ENCODE measurements around the gene ZNF667. TPM values are rescaled to one million over a fixed set of nuclear protein-coding genes. Genes with fewer than 3 reads are reported as not detected.

The ZNF667 gene
- total RNA-seq, 6 donors from 2014 or later = 1.1 to 3.6 (median 1.9) TPM

DNA sequence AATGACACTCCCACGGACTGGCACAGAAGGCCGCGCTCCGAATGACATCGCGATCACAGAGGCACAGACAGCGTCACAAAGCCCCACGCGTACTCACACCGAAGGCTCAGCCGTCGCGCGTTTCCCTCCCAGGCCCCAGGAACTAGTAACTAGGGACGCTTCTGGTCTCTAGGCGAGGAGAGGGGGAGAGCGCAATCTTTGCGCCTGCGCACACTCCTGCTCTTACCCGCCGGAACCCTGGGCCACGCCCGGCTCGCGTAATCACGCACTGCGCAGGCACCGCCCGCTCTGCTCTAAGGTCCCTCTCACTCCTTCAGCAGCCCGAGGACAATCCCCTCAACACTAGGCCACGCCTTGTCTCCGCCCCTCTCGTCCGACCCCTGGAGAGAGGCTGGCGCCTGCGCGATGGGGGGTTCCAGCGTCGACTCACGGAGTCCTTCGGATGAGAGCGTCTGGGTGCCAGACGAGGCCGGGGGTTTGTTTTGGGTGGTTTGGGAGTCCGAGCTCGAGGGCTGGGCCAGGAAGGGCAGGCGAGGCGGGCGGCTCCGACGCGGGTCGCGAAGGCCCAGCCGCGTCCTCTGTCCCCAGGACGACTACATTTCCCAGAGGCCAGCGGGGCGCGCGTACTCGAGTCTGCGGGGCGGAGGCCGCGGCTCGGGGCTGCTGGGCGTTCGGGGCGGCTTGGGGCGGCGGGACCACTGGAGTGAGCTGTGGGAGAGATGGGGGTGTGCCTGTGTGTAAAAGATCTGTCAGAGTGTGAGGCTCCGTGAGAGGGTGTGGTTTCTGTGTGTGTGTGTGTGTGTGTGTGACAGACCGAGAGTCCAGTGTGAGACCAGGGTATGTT lies 30.5 kb upstream of the ZNF667 start, which contains the start of gene ZNF471:
Gene ZNF471 (plus strand): TSS at position 410 of the 844 bp plus-strand sequence. CDS start 3,717 bp downstream, outside the sequence.
- H3K9me3 ChIP-seq = peaks cover 0 to 38% (median 20%) of the 10 kb centered on the region in 4 donors
- WGBS, 2 donors = 5% methylated on average over 23 to 69 of the region's 74 CpGs
- TF ChIP-seq POLR2A (IDR thresholded peaks at IDR 0.05) (peak in 2 of 4 donors; percentile 38 to 39), POLR2AphosphoS5 (IDR thresholded peaks at IDR 0.05) (peak; percentile 31 to 65)
- TF ChIP-seq, protein P1, sequence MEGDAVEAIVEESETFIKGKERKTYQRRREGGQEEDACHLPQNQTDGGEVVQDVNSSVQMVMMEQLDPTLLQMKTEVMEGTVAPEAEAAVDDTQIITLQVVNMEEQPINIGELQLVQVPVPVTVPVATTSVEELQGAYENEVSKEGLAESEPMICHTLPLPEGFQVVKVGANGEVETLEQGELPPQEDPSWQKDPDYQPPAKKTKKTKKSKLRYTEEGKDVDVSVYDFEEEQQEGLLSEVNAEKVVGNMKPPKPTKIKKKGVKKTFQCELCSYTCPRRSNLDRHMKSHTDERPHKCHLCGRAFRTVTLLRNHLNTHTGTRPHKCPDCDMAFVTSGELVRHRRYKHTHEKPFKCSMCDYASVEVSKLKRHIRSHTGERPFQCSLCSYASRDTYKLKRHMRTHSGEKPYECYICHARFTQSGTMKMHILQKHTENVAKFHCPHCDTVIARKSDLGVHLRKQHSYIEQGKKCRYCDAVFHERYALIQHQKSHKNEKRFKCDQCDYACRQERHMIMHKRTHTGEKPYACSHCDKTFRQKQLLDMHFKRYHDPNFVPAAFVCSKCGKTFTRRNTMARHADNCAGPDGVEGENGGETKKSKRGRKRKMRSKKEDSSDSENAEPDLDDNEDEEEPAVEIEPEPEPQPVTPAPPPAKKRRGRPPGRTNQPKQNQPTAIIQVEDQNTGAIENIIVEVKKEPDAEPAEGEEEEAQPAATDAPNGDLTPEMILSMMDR (IDR thresholded peaks at IDR 0.05) = no peak

DNA sequence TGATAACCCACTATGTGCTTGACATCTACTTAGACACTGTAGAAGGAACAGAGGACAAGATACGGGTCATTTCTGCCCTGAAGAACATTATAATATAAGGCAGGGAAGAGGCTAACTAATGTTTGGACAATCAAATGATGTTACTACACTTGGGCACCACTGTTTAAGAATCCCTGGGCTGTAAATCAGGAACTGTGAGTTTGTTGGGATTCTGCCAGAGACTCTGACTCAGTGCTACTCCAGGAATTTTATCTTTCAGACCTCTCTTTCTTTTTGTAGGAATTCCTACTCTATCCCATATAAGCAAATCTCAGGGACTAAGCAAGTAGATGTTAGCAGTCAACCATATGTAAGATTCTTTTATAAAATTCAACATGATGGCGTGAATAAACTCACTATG lies 27.4 kb upstream of the ZNF667 start:
- no peaks in the 10 kb centered on the region for H3K27me3 ChIP-seq
- TF ChIP-seq, protein P1 (IDR thresholded peaks at IDR 0.05) = no peak
- TF ChIP-seq EP300 (IDR thresholded peaks at IDR 0.05) = no peak
- no peak for TF ChIP-seq POLR2AphosphoS5 (IDR thresholded peaks at IDR 0.05)
- TF ChIP-seq POLR2A (IDR thresholded peaks at IDR 0.05) = no peak
- DNase-seq (no peak), ATAC-seq (ENCODE audit: low FRiP score in 2 of 2) (no peak)
- H3K36me3 ChIP-seq = no peaks in the 10 kb centered on the region
- H3K27ac ChIP-seq = no peak overlapping the region
- WGBS, 2 donors = 92 to 93% methylated on average over 2 of the region's 2 CpGs
- no peak overlapping the region for H3K4me3 ChIP-seq
- peaks cover 4 to 15% (median 5%) of the 10 kb centered on the region in 4 donors for H3K4me1 ChIP-seq
- H3K9me3 ChIP-seq = peaks cover 0 to 35% (median 13%) of the 10 kb centered on the region in 4 donors

More for the DNA sequence above, 30.5 kb upstream of the ZNF667 start, which contains the start of gene ZNF471:
- peak within 1 kb of the TSS; percentile 92 to 99 (median 96) for H3K27ac ChIP-seq
- peaks cover 0 to 3% (median 0%) of the 10 kb centered on the region in 4 donors for H3K36me3 ChIP-seq
- ATAC-seq (ENCODE audit: low FRiP score in 2 of 2) (peak; percentile 99 to 100), DNase-seq (peak; percentile 96 to 98)
- H3K27me3 ChIP-seq = no peaks in the 10 kb centered on the region
- H3K4me3 ChIP-seq = peak within 1 kb of the TSS; percentile 57 to 64 (median 60)
- peaks cover 4 to 15% (median 5%) of the 10 kb centered on the region in 4 donors for H3K4me1 ChIP-seq

DNA sequence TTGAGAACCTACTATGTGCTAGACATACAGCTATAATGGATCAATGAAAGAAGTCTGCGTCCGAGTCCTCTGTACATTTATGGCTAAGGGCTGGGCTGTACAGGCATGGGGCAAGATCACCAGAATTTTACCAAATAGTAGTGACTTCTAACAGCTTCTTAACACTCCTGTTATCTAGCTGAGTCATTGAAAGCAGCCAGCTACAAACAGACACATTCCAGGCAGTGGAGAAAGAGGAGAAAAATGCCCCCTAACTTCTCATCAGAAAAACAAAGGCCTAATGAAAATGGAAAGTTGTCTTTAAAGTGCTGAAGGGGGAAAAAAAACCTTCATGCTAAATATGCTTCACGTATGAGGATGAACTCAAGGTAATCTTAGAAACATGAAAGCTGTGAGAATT lies 14.3 kb upstream of the ZNF667 start:
- DNase-seq (no peak), ATAC-seq (ENCODE audit: low FRiP score in 2 of 2) (no peak)
- no peak overlapping the region for H3K4me3 ChIP-seq
- TF ChIP-seq, protein P1 (IDR thresholded peaks at IDR 0.05) = no peak
- TF ChIP-seq POLR2AphosphoS5 (IDR thresholded peaks at IDR 0.05) (no peak), POLR2A (IDR thresholded peaks at IDR 0.05) (no peak), EP300 (IDR thresholded peaks at IDR 0.05) (no peak)
- H3K36me3 ChIP-seq = peaks cover 0 to 26% (median 7%) of the 10 kb centered on the region in 4 donors
- 85% methylated on average over 3 of the region's 3 CpGs for WGBS, 2 donors
- no peaks in the 10 kb centered on the region for H3K4me1 ChIP-seq
- peaks cover 11 to 62% (median 32%) of the 10 kb centered on the region in 4 donors for H3K9me3 ChIP-seq
- no peak overlapping the region for H3K27ac ChIP-seq
- no peaks in the 10 kb centered on the region for H3K27me3 ChIP-seq

DNA sequence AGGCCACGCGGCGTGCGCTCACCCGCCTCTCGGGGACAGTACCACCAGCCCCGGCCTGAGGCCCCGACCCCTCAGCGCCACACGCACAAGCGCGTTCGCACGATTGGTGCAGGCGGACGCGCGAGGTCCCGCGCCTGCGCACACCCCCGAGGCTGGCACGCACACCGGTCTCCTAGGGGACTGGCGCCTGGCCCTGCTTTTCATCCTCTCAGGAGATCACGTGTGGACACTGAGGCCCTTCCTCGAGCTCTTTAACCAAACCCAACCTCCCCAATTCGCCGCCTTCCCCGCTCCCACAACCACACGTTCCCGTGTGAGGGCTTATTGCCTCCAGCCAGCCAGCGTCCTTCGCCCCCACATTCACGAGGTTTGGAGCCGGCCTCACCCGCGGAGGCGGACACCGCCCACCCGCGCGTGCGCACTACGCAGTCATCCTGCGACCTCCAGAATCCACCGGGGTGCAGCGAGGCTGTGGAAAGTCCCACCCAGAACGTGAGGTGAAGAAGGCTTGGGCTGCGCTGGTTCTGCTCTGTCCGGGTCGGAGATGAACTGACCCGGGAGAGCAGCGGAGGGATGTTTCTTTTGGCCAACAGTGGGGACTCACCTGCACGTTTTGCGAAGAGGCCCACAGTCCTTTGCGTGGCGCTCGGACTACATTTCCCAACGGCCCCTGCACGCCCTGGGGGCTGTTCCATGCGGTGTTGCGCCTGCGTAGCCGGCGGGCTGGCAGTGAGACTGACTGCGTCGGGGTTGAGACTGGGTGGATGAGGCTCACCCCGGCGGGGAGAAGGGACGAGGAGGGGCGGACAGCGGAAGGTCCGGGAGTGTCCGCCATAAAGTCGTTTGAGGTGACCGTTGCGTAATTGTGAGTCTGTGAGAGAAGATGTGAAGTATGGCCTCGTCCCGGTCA lies 539 bp upstream of the ZNF667 start:
- Histone ChIP-seq H3K4me1 (peaks cover 0 to 7% (median 3%) of the 10 kb centered on the region in 4 donors), H3K4me3 (peak overlapping the region; percentile 29 to 83 (median 62)), H3K9me3 (peaks cover 0 to 41% (median 13%) of the 10 kb centered on the region in 4 donors), H3K27ac (peak overlapping the region; percentile 62 to 85 (median 73)), H3K36me3 (no peaks in the 10 kb centered on the region), H3K27me3 (peaks cover 0 to 4% (median 0%) of the 10 kb centered on the region in 4 donors)
- TF ChIP-seq EP300 (IDR thresholded peaks at IDR 0.05) (no peak), POLR2A (IDR thresholded peaks at IDR 0.05) (peak in 1 of 4 donors; percentile 42), POLR2AphosphoS5 (IDR thresholded peaks at IDR 0.05) (peak in 1 of 2 donors; percentile 82)
- TF ChIP-seq, protein P1 (IDR thresholded peaks at IDR 0.05) = peak in 1 of 6 experiments; percentile 6
- DNase-seq = peak; percentile 63 to 94
- ATAC-seq (ENCODE audit: low FRiP score in 2 of 2) = peak; percentile 92 to 95
- 3 to 5% methylated on average over 15 to 49 of the region's 80 CpGs for WGBS, 2 donors

Data from upper lobe of left lung (tissue), 6 donors.